Measurements from ENCODE around the gene BRAF. TPM values are rescaled to one million over a fixed set of nuclear protein-coding genes. Genes with fewer than 3 reads are reported as not detected.

The BRAF gene
- polyA plus RNA-seq, 1 experiment: 8.9 TPM

GRCh38 chr7:140864732-140865131, 60.0 kb downstream of the BRAF start:
- DNase-seq (ENCODE audit: low read depth): no peak
- POLR2A ChIA-PET: no interaction called here
- no peak overlapping the region for H3K4me3 ChIP-seq (ENCODE audit: low read depth, low read length)
- no peaks in the 10 kb centered on the region for H3K36me3 ChIP-seq (ENCODE audit: control insufficient read depth, insufficient read depth, low read length)
- CTCF ChIA-PET: interaction anchor here (0.6 kb wide), 1 partner anchor 9 kb away, joined by 3 read pairs; no protein-coding TSS in a partner anchor
- no peaks in the 10 kb centered on the region for H3K27me3 ChIP-seq (ENCODE audit: control insufficient read depth, insufficient read depth, low read length)
- no peak for TF ChIP-seq CTCF (IDR thresholded peaks at IDR 0.05; ENCODE audit: insufficient read depth, low read depth, low read length)

DNA sequence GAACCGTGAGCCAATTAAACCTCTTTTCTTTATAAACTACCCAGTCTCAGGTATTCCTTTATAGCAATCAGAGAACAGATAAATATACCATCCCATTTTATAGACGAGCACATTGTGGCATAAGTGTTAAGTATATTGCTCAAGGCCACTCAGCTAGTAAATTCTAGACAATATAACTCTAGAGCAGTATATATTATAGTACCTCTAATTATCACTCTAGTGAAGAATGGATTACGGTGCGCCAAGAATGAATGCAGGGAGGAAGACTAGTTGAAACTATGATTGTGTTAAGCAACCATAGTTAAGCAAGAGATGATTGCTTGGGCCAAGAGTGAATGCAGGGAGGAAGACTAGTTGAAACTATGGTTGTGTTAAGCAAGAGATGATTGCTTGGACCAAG, 60.9 kb downstream of the BRAF start:
- TF ChIP-seq CTCF (IDR thresholded peaks at IDR 0.05; ENCODE audit: insufficient read depth, low read depth, low read length): no peak
- Histone ChIP-seq H3K27me3 (ENCODE audit: control insufficient read depth, insufficient read depth, low read length) (no peaks in the 10 kb centered on the region), H3K36me3 (ENCODE audit: control insufficient read depth, insufficient read depth, low read length) (no peaks in the 10 kb centered on the region), H3K4me3 (ENCODE audit: low read depth, low read length) (no peak overlapping the region)
- CTCF ChIA-PET: no interaction called here
- POLR2A ChIA-PET: no interaction called here
- DNase-seq (ENCODE audit: low read depth): no peak

DNA sequence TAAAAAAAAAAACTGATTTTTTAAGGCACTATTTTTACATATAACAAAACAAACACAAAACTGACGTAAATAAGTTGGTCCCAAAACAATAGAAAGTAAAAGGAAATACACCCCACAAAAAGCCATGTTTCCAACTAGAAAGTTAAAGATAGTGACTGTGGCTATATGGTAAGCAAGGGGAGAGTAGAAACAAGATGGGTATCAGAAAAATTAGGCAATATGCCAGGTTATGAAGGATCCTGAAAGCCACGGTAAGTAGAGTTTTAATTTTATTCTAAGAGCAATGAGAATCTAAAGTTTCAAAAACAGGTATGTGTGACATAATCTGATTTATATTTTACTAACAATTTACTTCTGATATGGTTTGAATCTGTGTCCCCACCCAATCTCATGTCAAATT, 61.5 kb downstream of the BRAF start:
- Histone ChIP-seq H3K4me3 (ENCODE audit: low read depth, low read length) (no peak overlapping the region), H3K36me3 (ENCODE audit: control insufficient read depth, insufficient read depth, low read length) (no peaks in the 10 kb centered on the region), H3K27me3 (ENCODE audit: control insufficient read depth, insufficient read depth, low read length) (no peaks in the 10 kb centered on the region)
- TF ChIP-seq CTCF (IDR thresholded peaks at IDR 0.05; ENCODE audit: insufficient read depth, low read depth, low read length): no peak
- CTCF ChIA-PET: no interaction called here
- DNase-seq (ENCODE audit: low read depth): no peak
- POLR2A ChIA-PET: no interaction called here

DNA sequence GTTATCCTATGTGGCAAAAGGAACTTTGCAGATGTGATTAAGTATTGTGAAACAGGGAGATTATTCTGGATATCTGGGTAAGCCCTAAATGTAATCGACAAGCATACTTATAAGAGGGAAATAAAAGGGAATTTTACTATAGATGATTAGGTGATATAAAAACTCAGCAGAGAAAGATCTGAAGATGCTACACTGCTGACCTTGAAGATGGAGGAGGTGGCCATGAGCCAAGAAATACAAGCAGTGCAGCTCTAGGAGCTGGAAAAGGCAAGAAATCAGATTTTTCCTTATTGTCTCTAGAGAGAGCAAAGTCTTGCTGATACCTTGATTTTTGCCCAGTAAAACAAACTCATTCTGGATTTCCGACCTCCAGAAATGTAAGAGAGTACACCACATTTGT, 67.7 kb downstream of the BRAF start:
- POLR2A ChIA-PET: no interaction called here
- CTCF ChIA-PET: no interaction called here
- Histone ChIP-seq H3K4me3 (ENCODE audit: low read depth, low read length) (no peak overlapping the region), H3K27me3 (ENCODE audit: control insufficient read depth, insufficient read depth, low read length) (no peaks in the 10 kb centered on the region), H3K36me3 (ENCODE audit: control insufficient read depth, insufficient read depth, low read length) (no peaks in the 10 kb centered on the region)
- TF ChIP-seq CTCF (IDR thresholded peaks at IDR 0.05; ENCODE audit: insufficient read depth, low read depth, low read length): no peak
- DNase-seq (ENCODE audit: low read depth): no peak

DNA sequence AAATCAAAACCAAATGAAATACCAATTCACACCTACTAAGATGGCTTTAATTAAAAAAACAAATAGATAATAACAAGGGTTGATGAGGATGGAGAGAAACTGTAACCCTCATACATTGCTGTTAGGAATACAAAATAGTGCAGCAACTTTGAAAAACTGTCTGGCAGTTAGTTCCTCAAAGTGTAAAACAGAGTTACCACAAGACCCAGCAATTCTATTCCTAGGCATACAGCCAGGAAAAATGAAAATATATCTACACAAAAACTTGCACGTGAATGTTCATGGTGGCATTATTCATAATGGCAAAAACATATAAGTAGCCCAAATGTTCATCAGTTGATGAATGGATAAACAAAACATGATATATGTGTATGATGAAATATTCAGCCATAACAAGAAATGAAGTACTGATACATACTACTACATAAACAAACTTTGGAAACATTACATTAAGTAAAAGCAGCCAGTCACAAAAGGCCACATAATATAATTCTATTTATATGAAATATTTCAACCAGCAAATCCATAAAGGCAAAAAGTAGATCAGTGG, 83.5 kb downstream of the BRAF start:
- ChIA-PET POLR2A (no interaction called here), CTCF (no interaction called here)
- no peak for DNase-seq (ENCODE audit: low read depth)
- H3K36me3 ChIP-seq (ENCODE audit: control insufficient read depth, insufficient read depth, low read length): no peaks in the 10 kb centered on the region
- H3K4me3 ChIP-seq (ENCODE audit: low read depth, low read length): no peak overlapping the region
- TF ChIP-seq CTCF (IDR thresholded peaks at IDR 0.05; ENCODE audit: insufficient read depth, low read depth, low read length): no peak
- no peaks in the 10 kb centered on the region for H3K27me3 ChIP-seq (ENCODE audit: control insufficient read depth, insufficient read depth, low read length)
